Skeletal muscle satellite cell (primary cell): ENCODE data around the gene PHF21A.
A peak's percentile ranks its signal among the peaks of the same experiment; 100 is the strongest.
"Not testable (repeated sequence)": the region's sequence is repeated elsewhere in the genome, so short reads cannot be mapped to it uniquely, and the experiment has no call there.

Experiments used
- H3K27me3 ChIP-seq: 2 replicates; pipeline ENCODE4 v1.7.0; 2013; ENCODE audit warnings: low read length; ENCODE audit not compliant: control insufficient read depth, insufficient read depth
- H3K36me3 ChIP-seq: 2 replicates; pipeline ENCODE4 v1.7.0; 2013; ENCODE audit warnings: mild to moderate bottlenecking, control low read depth, low read length; ENCODE audit not compliant: insufficient read depth
- H3K4me1 ChIP-seq: 2 replicates; pipeline ENCODE4 v1.7.0; 2013; ENCODE audit warnings: low read length; ENCODE audit not compliant: control insufficient read depth, insufficient read depth
- H3K4me2 ChIP-seq: 2 replicates; pipeline ENCODE4 v1.7.0; 2013; ENCODE audit warnings: mild to moderate bottlenecking, low read length
- H3K4me3 ChIP-seq: 2 replicates; pipeline ENCODE4 v1.7.0; 2013; ENCODE audit warnings: low read length
- H3K9ac ChIP-seq: 2 replicates; pipeline ENCODE4 v1.7.0; 2013; ENCODE audit warnings: mild to moderate bottlenecking, low read depth, low read length, moderate library complexity
- H3K9me3 ChIP-seq: replicated peaks from 2 replicates; pipeline ENCODE4 v1.7.0; 2013; ENCODE audit warnings: mild to moderate bottlenecking, control low read depth, low read length

The PHF21A gene

GRCh38 chr11:45902452-45903380 lies 218.5 kb downstream of the PHF21A start:
- H3K27me3 ChIP-seq = peaks cover 25% of the 10 kb centered on the region
- peaks cover 15% of the 10 kb centered on the region for H3K4me1 ChIP-seq
- no peaks in the 10 kb centered on the region for H3K36me3 ChIP-seq
- H3K9ac ChIP-seq = no peak overlapping the region
- H3K4me2 ChIP-seq = no peak overlapping the region
- H3K4me3 ChIP-seq = no peak overlapping the region
- no peaks in the 10 kb centered on the region for H3K9me3 ChIP-seq

- Histone ChIP-seq H3K27me3 (peaks cover 36% of the 10 kb centered on the region), H3K4me3 (no peak overlapping the region), H3K4me1 (peaks cover 15% of the 10 kb centered on the region), H3K36me3 (no peaks in the 10 kb centered on the region), H3K9ac (no peak overlapping the region), H3K4me2 (no peak overlapping the region), H3K9me3 (no peaks in the 10 kb centered on the region)
Measured at GRCh38 chr11:45901626-45902025, 219.6 kb downstream of the PHF21A start.

GRCh38 chr11:45900916-45901617 lies 220.2 kb downstream of the PHF21A start:
- H3K9ac ChIP-seq = no peak overlapping the region
- no peaks in the 10 kb centered on the region for H3K36me3 ChIP-seq
- H3K4me3 ChIP-seq = peak overlapping the region; percentile 81
- H3K4me1 ChIP-seq = peaks cover 15% of the 10 kb centered on the region
- peak overlapping the region; percentile 95 for H3K4me2 ChIP-seq
- no peaks in the 10 kb centered on the region for H3K9me3 ChIP-seq
- H3K27me3 ChIP-seq = peaks cover 41% of the 10 kb centered on the region

GRCh38 chr11:45900175-45900800 lies 221.0 kb downstream of the PHF21A start:
- Histone ChIP-seq H3K4me1 (peaks cover 15% of the 10 kb centered on the region), H3K27me3 (peaks cover 46% of the 10 kb centered on the region), H3K4me3 (peak overlapping the region; percentile 81), H3K9ac (peak overlapping the region; percentile 27), H3K4me2 (peak overlapping the region; percentile 95)
- not testable (repeated sequence) for H3K36me3 ChIP-seq, H3K9me3 ChIP-seq

GRCh38 chr11:45899448-45900174 lies 221.6 kb downstream of the PHF21A start:
- Histone ChIP-seq H3K4me2 (peak overlapping the region; percentile 95), H3K27me3 (peaks cover 51% of the 10 kb centered on the region), H3K4me3 (peak overlapping the region; percentile 81), H3K4me1 (peaks cover 15% of the 10 kb centered on the region), H3K36me3 (no peaks in the 10 kb centered on the region), H3K9me3 (no peaks in the 10 kb centered on the region), H3K9ac (peak overlapping the region; percentile 78)

GRCh38 chr11:45899086-45899447 lies 222.2 kb downstream of the PHF21A start:
- peak overlapping the region; percentile 95 for H3K4me2 ChIP-seq
- peaks cover 56% of the 10 kb centered on the region for H3K27me3 ChIP-seq
- H3K9ac ChIP-seq = no peak overlapping the region
- peaks cover 15% of the 10 kb centered on the region for H3K4me1 ChIP-seq
- no peaks in the 10 kb centered on the region for H3K9me3 ChIP-seq
- peak overlapping the region; percentile 81 for H3K4me3 ChIP-seq
- H3K36me3 ChIP-seq = no peaks in the 10 kb centered on the region

GRCh38 chr11:45897556-45897955 lies 223.7 kb downstream of the PHF21A start:
- Histone ChIP-seq H3K4me2 (no peak overlapping the region), H3K36me3 (no peaks in the 10 kb centered on the region), H3K4me1 (peaks cover 15% of the 10 kb centered on the region), H3K9me3 (no peaks in the 10 kb centered on the region), H3K9ac (no peak overlapping the region), H3K27me3 (peaks cover 71% of the 10 kb centered on the region), H3K4me3 (no peak overlapping the region)

GRCh38 chr11:45896422-45896984 lies 224.8 kb downstream of the PHF21A start:
- no peak overlapping the region for H3K9ac ChIP-seq
- H3K4me2 ChIP-seq = no peak overlapping the region
- H3K4me1 ChIP-seq = peaks cover 15% of the 10 kb centered on the region
- H3K9me3 ChIP-seq = no peaks in the 10 kb centered on the region
- no peak overlapping the region for H3K4me3 ChIP-seq
- no peaks in the 10 kb centered on the region for H3K36me3 ChIP-seq
- peaks cover 74% of the 10 kb centered on the region for H3K27me3 ChIP-seq

- Histone ChIP-seq H3K36me3 (no peaks in the 10 kb centered on the region), H3K9ac (no peak overlapping the region), H3K4me1 (peaks cover 11% of the 10 kb centered on the region), H3K4me3 (no peak overlapping the region), H3K27me3 (peaks cover 70% of the 10 kb centered on the region), H3K4me2 (no peak overlapping the region), H3K9me3 (no peaks in the 10 kb centered on the region)
Measured at GRCh38 chr11:45895553-45896259, 225.5 kb downstream of the PHF21A start.

GRCh38 chr11:45894555-45895247 lies 226.6 kb downstream of the PHF21A start:
- Histone ChIP-seq H3K4me1 (peaks cover 6% of the 10 kb centered on the region), H3K4me3 (no peak overlapping the region), H3K4me2 (no peak overlapping the region), H3K36me3 (no peaks in the 10 kb centered on the region), H3K27me3 (peaks cover 67% of the 10 kb centered on the region), H3K9ac (no peak overlapping the region), H3K9me3 (no peaks in the 10 kb centered on the region)
